HG03354 (cell line): Measurements from ENCODE around the gene HPS1.

ENCODE experiments used
- ATAC-seq: cut with Tn5 transposase; IDR thresholded peaks from one replicate; pipeline ENCODE4 v1.9.1; 2021; ENCODE audit warnings: mild to moderate bottlenecking; ENCODE audit not compliant: unreplicated experiment, poor library complexity, severe bottlenecking

The HPS1 gene

DNA sequence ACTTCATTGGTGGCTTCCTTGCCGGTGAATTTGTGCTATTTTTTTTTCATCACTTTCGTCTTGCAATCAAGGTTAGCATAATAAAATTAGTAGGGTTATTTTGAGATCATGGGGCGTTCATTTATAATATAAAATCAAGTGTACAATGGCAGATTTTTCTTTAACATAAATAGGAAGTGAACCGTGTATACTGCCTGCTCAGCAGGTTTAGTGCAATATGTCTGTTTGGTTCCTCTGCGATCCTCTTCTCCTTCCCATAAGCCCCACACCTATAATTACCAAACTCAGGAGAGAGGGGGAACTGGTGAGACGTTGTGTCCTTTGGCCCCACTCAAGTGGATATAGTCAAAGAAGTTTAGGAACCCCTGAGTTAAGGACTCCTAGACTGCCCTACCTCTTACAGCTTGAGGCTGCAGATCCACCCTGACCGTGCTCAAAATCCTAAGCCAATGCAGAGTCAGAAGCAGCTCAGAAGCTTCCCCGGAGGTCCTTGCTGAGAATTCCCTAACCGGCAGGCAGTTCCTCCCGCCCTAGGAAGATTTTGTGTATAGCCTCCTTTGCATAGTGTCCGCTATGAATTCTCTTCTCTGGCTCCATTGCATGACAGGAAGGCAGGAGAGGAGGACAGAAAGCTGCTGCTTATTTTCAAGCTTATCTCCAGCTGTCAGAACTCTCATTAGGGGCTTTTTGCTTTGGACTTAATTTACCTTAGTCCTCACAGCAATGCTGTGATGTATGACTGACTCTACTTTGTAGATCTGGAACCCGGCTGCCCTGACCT lies 73.3 kb downstream of the HPS1 start:
- no peak for ATAC-seq

DNA sequence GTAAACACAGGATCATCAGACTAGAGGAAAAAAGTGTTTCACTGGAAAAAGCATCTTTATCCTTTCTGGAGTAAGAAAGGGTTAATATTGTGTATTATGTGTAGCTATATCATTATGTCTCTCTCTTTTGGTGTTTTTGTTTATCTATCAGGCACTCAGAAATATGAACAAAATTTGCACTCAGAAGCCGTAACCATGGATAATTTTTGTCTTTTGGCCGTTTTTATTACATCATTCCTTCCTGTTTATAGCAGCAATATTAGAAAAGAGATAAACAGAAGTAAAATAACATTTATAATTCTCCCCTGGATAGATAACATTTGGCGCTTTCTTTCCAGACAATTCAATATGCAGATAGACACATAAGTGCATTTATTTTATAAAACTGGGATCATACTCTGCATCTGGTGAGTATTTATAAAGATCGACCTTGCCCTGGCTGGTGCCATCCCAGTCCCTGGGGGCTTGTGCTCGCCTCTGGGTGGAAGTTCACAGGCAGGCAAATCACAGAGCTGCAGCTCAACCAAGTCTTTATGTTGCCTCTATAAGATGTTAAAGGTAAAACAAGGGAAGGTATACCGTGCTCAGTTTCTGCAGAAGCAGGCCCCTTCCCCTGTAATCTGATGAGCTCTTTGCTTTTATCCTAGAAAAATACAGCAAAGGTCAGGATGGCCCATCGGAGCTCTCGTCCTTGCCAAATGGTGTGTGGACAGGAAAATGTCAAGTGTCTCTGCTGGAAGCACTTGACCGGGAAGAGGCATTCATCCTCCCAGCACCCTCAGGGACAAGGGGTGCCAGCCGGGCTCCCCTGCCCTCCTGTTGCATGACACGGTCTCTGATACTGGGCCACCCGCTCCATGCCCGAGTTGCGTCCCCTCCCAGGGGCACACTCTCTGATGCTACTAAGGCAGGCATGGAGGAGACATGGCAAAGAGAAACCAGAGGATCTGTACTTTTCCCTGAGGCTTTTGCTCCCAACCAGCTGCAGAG lies 75.6 kb downstream of the HPS1 start:
- no peak for ATAC-seq

DNA sequence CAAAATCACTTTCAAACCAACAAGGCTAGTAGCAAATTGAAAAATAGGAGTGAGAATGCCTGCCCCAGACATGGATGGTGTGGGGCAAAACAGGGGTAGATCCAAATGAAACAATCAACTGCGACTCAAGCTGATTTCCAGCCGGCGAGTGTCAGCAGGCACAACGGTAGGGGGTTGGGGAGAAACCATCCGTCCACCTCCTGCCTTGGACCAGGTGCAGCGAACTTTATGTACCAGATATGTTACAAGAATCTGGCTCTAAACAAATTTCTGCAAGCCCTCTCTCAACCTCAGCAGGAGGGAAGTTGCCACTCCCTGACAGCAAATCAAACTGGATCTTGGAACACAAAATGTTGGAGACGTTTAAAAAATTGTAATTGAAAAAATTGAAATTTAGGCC lies 76.9 kb downstream of the HPS1 start:
- ATAC-seq, result no peak

DNA sequence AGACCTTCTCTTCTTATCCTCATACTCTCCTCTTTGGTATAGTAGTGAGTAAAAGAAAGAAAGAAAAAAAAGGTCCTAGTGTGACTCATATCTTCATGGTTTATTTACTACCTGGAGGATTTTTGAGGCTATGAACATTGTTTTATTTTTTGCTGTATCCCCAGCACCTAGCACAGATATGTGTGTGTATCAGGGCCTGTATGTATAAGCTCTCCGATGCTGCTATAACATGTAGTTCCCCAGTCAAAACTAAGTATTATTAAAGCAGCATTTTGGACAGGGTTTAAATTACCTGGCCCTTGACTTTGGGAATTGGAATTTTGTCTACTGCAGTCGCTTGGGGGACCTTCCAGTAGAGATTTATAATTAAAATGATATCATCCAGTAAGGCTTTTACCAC lies 78.1 kb downstream of the HPS1 start:
- ATAC-seq, result no peak

DNA sequence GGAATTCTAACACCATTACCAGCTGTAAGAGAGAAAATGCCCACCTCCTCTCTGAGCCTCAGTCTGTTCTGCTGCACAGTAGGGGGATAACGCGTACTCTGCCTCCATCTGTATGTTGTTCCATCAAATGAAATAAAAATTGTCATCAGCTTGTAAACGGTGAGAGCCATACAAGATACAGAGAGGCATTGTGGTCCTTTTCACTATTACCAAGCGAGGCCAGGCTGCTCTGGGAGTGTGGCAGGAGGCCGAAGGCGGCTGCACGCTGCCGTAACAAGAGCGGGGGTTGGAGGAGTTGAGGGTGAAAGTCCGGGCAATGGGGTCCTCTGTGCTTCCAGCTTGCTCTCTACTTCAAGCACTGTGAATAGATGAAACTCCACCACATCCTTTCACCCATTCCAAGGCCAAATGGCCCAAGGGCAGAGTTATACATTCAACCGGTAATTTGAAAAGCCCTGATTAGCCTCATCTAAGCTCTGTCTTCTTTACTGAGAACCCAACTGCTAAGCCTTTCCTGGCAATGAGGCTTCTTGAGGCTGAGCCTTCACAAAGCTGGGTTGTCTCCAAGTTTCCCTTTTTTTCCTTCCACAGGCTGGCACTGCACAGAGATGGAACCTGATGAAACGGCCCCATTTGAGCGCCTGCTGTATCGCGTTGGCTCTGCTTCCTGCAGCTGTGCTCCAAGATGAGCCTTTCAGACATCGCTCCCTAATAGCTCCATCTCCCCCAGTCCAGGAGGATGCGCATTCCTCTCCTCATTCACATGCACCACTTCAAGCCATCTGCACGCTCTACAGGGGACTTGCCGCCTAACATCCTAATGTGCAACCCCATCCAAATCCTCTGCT lies 78.9 kb downstream of the HPS1 start:
- ATAC-seq, result no peak
